Measurements from ENCODE around the gene KRTAP10-12. TPM values are rescaled to one million over a fixed set of nuclear protein-coding genes. Genes with fewer than 3 reads are reported as not detected.

Gene KRTAP10-12
- total RNA-seq, 4 donors from 2014 or later: not detected

DNA sequence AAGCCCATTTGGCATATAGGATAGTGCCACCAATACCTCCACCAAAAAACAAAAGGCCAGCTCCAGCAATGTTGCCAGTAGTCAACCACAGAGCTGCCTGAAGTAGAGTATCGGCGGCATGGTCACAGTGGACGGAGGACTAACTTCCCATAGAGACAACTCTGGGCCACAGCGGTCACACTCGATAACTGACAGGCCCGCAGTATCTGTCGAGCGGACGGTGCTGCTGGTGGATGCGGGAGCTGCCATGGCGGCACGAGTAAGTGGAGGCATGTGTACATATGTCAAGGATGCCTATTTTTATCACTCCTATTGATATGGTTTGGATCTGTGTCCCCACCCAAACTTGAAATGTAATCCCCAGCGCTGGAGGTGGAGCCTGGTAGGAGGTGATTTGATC, 19.1 kb upstream of the KRTAP10-12 start:
- TF ChIP-seq, protein P1, sequence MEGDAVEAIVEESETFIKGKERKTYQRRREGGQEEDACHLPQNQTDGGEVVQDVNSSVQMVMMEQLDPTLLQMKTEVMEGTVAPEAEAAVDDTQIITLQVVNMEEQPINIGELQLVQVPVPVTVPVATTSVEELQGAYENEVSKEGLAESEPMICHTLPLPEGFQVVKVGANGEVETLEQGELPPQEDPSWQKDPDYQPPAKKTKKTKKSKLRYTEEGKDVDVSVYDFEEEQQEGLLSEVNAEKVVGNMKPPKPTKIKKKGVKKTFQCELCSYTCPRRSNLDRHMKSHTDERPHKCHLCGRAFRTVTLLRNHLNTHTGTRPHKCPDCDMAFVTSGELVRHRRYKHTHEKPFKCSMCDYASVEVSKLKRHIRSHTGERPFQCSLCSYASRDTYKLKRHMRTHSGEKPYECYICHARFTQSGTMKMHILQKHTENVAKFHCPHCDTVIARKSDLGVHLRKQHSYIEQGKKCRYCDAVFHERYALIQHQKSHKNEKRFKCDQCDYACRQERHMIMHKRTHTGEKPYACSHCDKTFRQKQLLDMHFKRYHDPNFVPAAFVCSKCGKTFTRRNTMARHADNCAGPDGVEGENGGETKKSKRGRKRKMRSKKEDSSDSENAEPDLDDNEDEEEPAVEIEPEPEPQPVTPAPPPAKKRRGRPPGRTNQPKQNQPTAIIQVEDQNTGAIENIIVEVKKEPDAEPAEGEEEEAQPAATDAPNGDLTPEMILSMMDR (IDR thresholded peaks at IDR 0.05; ENCODE audit: low read depth): no peak

- TF ChIP-seq, protein P1 (IDR thresholded peaks at IDR 0.05; ENCODE audit: low read depth): no peak
Measured at GRCh38 chr21:44681152-44681551, 15.8 kb upstream of the KRTAP10-12 start.

GRCh38 chr21:44681861-44682579, 15.0 kb upstream of the KRTAP10-12 start, which contains the start of gene KRTAP12-1:
Gene KRTAP12-1 (minus strand): TSS chr21:44682163. CDS start chr21:44682123, 40 bp downstream.
- TF ChIP-seq, protein P1 (IDR thresholded peaks at IDR 0.05; ENCODE audit: low read depth): no peak

- TF ChIP-seq, protein P1 (IDR thresholded peaks at IDR 0.05; ENCODE audit: low read depth): no peak
Measured at GRCh38 chr21:44682580-44683151, 14.3 kb upstream of the KRTAP10-12 start.

- TF ChIP-seq, protein P1 (IDR thresholded peaks at IDR 0.05; ENCODE audit: low read depth): no peak
Measured at GRCh38 chr21:44684077-44684476, 12.9 kb upstream of the KRTAP10-12 start.

DNA sequence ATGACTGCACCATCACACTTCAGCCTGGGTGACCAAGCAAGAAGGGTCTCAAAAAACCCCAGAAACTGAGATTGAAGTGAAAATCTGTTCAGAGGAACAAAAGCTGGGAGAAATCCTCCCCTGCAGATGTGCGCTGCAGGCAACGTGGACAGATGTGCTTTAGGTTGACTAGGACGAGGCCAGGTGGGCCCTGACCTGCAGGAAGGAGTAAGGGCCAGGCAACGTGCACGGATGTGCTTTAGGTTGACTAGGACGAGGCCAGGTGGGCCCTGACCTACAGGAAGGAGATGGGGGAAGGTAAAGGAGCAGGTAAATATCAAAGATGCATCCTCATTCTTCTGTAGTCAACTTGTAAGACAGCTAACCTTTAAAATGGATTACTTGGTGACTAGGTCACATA, 12.5 kb upstream of the KRTAP10-12 start:
- TF ChIP-seq, protein P1 (IDR thresholded peaks at IDR 0.05; ENCODE audit: low read depth): no peak

DNA sequence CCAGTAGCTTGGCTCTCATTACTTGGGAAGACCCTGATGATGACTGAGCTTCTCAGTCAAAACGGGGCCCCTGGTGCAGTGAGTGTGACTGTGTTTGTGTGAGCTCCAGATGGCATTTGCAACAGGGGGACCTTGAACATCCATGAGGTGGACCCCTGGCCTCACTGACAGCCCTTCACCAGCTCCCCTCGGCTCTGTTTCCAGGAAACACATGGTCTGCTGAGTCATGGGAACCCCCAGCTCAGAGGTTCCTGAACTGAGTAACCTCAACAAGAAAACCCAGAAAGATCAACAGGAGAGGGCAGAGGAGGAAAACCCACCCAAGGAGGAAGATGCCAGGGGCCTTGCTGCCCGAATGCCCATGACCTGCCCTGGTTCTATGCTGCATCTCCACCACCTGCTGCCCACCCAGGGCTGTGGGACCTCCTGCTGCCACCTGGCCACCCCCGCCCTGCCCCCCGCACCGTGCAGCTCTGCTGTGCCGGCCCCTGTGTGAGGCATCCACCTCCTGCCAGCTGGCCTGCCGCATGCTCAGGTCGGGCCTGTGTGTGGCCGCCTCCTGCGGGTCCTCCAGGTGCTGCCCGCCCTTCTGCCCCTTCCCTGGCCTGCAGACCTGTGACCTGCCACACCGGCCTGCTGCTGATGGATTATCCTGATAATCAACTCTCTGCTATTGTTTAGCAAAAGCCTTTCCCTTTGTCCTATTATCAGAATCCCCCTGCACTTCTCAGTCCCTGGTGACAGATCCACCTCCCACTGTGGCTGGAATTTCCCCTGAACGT, 10.8 kb upstream of the KRTAP10-12 start:
- TF ChIP-seq, protein P1 (IDR thresholded peaks at IDR 0.05; ENCODE audit: low read depth): no peak
